Measurements from ENCODE around the gene ZBED4. TPM values are rescaled to one million over a fixed set of nuclear protein-coding genes. Genes with fewer than 3 reads are reported as not detected.

The ZBED4 gene
- total RNA-seq, 1 donor from 2014 or later, result 4.8 TPM

- ATAC-seq (no peak), DNase-seq (ENCODE audit: missing footprints) (no peak)
- intact Hi-C loops (cut with DNase I), result no loop called here
Observed at GRCh38 chr22:49887702-49888101, 34.1 kb downstream of the ZBED4 start.

- no peak for ATAC-seq
- intact Hi-C loops (cut with DNase I), result no loop called here
- DNase-seq (ENCODE audit: missing footprints), result no peak
Observed at GRCh38 chr22:49889071-49889470, 35.4 kb downstream of the ZBED4 start.

DNA sequence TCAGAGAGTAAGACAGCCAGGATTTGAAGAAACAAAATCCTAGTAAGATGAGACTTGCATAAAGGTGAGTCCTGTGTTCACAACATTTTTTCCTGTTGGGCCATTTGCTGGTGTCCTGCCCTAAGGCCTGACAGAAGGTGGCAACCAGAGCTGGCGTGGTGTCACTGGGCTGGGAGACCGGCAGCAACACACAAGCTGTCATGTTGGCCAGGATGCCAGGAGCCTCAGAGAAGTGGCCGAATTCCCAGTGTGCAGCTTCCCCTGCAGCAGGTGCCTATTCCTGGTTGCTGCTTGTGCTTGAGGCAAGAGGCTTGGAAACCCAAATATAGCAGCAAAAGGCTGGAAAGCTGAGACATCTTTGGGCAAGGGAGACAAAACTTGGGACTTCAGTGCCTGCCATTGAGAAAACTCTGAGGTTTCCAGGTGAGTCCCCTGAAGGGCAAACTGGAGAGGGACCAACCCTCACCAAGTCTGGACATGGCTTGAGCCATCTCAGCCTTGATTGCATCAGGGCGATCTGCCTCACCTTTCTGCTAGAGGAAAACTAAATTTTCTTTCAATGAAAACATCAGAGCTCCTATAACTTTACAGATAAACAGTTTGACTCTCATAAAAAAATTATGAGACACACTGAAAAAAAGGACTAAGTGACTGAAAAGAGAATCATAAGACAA lies 38.7 kb downstream of the ZBED4 start:
- intact Hi-C loops (cut with DNase I), result no loop called here
- ATAC-seq, result peak; percentile 82
- no peak for DNase-seq (ENCODE audit: missing footprints)

- ATAC-seq (no peak), DNase-seq (ENCODE audit: missing footprints) (no peak)
- intact Hi-C loops (cut with DNase I), result no loop called here
Observed at GRCh38 chr22:49893025-49893424, 39.4 kb downstream of the ZBED4 start.

DNA sequence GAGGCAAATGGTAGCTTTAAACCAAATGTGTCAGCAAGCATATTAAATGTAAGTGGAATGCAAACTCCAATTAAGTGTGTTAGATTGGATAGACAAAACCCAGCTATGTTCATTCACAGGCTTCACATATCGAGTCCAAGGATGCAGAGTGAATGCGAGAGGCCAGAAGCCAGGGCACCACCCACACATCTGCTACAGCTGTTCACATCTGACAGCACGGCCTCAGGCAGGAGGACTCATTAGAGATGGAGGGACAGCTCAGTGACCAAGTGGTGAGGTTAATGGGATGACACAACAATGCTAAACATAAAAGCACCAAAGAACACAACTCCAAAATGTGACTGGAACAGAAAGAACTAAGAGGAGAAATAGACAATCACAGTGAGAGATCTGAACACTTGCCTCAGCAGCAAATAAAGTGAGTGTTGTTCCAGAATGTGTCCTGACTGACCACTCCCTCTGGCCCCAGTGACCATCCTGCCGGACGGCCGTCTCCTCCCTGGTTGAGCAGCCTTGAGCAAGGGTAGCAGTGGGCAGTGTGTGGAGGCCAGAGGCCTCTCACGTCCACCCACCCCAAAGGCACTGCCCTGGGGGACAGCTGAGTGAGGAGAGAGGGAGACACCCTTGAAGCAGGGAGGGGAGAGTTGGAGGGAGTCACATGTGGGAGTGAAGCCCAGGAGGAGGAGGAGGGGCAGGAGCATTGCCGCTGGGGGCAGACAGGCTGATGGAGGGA lies 40.8 kb downstream of the ZBED4 start:
- no peak for ATAC-seq
- intact Hi-C loops (cut with DNase I), result no loop called here

DNA sequence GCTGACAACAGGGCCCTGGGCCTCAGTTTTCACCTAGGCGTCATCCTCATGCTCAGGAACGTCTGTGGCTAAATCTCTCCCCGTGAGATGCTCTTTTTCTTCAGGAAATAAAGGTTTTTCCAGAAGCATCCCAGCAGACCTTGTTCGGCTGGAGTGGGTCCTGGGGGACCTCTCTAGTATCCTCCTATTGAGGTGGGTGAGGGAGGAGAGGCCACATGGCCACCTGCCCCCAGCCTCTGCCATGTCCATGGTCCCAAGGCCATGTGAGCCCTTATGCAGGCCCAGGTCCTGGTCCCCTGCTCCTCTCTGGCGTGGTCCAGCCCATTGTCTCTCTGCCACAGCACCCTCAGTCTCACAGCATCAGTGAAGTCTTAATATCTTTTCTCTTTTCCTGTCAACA lies 42.6 kb downstream of the ZBED4 start:
- intact Hi-C loops (cut with DNase I), result no loop called here
- ATAC-seq (no peak), DNase-seq (ENCODE audit: missing footprints) (no peak)

More for the DNA sequence above, 40.8 kb downstream of the ZBED4 start:
- DNase-seq (ENCODE audit: missing footprints), result no peak

DNA sequence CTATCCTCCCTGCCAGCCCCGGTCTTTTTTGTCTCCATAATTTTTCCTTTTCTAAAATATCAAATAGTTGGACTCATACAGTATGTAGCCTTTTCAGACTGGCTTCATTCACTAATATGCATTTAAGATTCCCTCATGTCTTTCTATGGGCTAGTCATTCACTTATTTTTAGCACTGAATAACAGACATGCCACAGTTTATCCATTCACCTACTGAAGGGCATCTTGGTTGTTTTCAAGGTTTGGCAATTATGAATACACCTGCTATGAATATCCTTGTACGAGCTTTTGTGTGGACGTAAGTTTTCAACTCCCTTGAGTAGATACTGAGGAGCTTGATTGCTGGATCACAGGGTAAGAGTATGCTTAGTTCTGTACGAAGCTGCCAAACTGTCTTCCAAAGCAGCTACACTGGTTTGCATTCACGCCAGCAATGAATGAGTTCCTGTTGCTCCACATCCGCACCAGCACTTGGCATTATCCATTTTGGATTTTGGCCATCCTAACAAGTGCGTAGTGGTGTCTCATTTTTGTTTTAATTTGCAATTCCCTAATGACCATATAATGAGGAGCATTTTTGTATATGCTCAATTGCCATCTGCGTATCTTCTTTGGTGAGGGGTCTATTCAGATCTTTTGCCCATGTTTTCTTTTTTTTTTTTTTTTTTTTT lies 43.5 kb downstream of the ZBED4 start:
- DNase-seq (ENCODE audit: missing footprints) (no peak), ATAC-seq (no peak)
- intact Hi-C loops (cut with DNase I), result no loop called here

DNA sequence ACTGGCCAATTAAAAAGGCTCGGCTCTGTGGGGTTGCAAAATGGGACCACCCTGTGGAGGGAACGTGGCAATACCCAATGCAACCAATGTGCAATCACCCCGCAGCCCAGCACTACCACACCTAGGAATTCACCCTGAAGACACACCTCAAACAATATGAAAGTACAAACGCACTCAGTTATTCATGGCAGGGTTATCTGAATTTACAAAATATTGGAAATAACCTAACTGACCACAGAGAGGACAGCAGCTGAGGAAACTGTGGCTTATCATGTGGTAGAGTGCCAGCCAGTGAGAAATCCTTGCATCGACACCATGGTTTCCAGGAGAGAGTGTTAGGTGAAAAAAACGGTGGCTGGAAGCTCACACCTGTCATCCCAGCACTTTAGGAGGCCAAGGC lies 45.9 kb downstream of the ZBED4 start:
- ATAC-seq (no peak), DNase-seq (ENCODE audit: missing footprints) (no peak)
- intact Hi-C loops (cut with DNase I), result no loop called here

- no peak for ATAC-seq
Observed at GRCh38 chr22:49900441-49901230, 47.0 kb downstream of the ZBED4 start.

GRCh38 chr22:49901457-49901856 lies 47.8 kb downstream of the ZBED4 start:
- no peak for DNase-seq (ENCODE audit: missing footprints)
- intact Hi-C loops (cut with DNase I), result no loop called here
- ATAC-seq, result no peak

More at GRCh38 chr22:49900441-49901230, 47.0 kb downstream of the ZBED4 start:
- DNase-seq (ENCODE audit: missing footprints), result no peak
- intact Hi-C loops (cut with DNase I), result no loop called here

DNA sequence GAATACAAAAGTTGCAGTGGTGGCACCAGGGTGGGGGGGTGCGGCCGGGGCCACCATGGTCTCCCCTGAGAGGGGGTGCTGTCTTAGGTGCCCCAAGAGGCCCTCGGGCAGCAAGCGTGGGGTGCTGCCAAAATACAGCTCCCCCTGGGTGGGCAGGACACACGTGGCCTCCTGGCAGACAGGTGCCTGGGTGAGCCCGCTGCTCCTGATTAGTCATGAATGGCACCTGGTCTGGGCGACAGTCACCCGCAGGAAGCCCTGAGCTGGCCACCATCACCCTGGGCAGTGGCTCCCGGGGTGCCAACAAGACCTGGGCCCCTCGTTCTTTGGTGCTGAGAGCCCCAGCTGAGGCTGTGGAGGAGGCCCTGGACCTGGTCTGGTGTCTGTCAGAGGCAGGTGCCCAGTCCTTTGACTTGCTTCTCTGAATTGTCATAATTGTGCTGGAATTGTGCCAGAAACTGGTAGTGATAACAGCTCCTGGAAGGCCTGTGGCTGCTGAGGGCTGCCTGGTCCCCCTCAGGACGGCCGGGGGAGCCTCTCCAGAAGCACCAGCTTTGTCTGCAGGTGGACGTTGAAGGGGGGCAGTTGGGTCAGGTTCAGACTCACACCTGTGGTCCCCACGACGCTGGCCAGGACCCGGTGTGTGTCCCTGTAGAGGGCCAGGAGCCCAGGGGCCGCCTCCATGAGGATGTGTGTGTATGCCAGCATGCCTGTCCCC lies 49.8 kb downstream of the ZBED4 start:
- ATAC-seq (peak; percentile 71), DNase-seq (ENCODE audit: missing footprints) (no peak)
- intact Hi-C loops (cut with DNase I), result no loop called here

DNA sequence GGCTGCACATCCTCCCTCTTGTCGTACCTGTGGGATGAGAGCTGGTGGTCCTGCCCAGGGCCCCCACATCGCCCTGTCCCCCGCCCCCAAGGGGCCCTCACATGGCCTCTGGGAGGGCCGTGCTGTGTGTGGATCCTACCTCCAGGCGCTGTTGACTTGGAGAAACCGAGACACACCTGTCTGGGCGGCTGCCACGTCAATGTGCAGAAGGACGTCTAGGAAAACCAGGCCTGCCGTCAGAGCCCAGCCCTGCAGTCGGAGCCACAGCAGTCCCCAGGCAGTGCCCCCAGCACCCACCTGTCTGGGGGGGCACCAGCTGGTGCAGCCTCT lies 50.4 kb downstream of the ZBED4 start:
- ATAC-seq, result peak; percentile 14
- intact Hi-C loops (cut with DNase I), result no loop called here
- no peak for DNase-seq (ENCODE audit: missing footprints)

DNA sequence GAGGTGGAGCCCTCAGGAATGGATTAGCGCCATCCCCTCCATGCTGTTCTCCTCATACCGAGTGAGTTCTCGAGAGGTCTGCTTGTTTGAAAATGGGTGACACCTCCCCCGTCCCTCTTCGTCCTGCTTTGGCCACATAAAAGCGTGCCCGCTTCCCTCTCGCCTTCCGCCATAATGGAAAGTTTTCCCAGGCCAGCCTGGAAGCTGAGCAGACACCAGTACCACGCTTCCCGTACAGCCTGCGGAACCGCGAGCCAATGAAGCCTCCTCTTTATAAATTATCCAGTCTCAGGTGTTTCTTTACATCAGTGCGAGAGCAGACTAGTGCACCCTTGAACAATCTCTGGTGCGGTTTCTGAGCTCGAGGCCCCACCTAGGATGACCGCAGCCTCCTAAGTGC lies 51.8 kb downstream of the ZBED4 start:
- ATAC-seq, result no peak
- intact Hi-C loops (cut with DNase I), result no loop called here
- DNase-seq (ENCODE audit: missing footprints), result no peak

DNA sequence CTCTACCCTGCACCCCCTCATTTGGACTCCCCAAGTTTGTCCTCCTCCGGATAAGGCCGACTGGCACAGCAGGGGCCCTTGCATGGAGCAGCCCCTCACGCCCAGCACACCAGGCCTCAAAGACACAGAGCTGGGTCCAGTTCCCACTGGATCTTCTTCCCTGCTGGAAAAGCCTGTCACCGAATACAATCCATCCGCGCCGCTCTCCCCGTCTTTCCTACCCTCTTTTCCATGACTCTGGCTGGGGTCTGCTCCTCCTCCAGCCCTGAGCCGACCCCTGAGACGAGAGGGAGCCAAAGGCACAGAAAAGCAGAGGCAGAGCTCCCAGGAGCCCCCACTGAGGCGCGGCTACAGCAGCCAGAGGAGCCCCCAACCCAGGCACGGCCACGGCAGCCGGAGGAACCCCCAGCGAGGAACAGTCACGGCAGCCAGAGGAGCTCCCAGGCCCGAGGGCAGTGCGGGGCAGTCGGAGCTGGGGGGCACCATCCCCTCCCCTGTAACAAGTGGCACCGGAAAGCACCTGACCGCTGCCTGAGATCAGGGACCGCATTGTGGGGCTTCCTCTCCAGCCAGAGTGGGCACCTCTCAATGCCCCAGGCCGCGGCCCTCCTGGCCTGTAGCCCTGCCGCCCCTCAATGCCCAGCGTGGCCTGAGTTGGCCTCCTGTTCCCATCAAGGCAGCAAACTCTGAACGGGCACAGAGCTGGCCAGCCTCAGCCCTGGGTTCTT lies 52.6 kb downstream of the ZBED4 start:
- no peak for ATAC-seq
- no peak for DNase-seq (ENCODE audit: missing footprints)
- intact Hi-C loops (cut with DNase I), result no loop called here

GRCh38 chr22:49906799-49907290 lies 53.2 kb downstream of the ZBED4 start:
- DNase-seq (ENCODE audit: missing footprints) (peak; percentile 7), ATAC-seq (no peak)
- intact Hi-C loops (cut with DNase I), result no loop called here

- no peak for DNase-seq (ENCODE audit: missing footprints)
- no peak for ATAC-seq
- intact Hi-C loops (cut with DNase I), result no loop called here
Observed at GRCh38 chr22:49907807-49908206, 54.2 kb downstream of the ZBED4 start.

DNA sequence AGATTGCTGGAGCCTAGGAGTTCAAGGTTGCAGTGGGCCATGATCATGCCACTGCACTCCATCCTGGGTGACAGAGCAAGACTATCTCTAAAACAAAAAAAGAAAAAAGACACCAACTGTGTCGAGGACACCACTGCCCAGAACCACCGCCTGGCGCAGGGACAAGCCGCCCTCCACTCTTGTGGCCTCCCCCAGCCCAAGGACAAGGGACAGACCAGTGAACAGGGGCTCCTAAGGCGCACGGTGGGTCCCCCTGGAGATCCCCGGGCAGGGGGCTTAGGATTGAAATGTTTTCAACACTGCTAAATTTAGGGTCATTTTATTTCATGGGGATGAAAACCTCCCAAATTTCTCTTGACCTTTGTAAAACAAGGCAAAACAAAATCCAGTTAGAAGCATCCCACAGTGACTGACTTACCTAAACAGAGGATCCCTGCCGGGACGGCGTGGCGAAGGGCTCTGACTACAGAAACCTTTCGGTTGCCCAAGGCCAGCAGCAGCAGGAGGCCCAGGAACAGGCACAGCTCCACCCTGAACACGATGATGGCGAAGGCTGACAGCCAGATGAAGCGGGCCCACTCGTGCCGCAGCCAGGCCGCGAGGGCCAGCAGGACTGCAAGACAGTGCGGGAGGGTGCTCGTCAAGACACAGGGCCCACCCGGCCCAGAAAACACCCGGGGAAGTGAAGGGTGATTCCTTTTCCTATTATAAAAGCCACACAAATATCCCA lies 56.0 kb downstream of the ZBED4 start:
- ATAC-seq (no peak), DNase-seq (ENCODE audit: missing footprints) (peak; percentile 35)
- intact Hi-C loops (cut with DNase I), result no loop called here
